ENCODE data around the gene SAAL1. TPM values are rescaled to one million over a fixed set of nuclear protein-coding genes. Genes with fewer than 3 reads are reported as not detected.

Gene SAAL1
- polyA plus RNA-seq, 1 donor from 2014 or later = 66.2 TPM

GRCh38 chr11:18144243-18144642, 38.4 kb upstream of the SAAL1 start:
- Histone ChIP-seq H4K20me1 (ENCODE audit: insufficient read depth) (no peaks in the 10 kb centered on the region), H2AFZ (ENCODE audit: low read depth, low read length) (no peak overlapping the region), H3K79me2 (replicated peaks; ENCODE audit: insufficient read depth, low read length) (no peaks in the 10 kb centered on the region), H3K36me3 (ENCODE audit: insufficient read depth, low read length) (no peaks in the 10 kb centered on the region), H3K27ac (ENCODE audit: low read length) (no peak overlapping the region), H3K9ac (ENCODE audit: low read length) (no peak overlapping the region), H3K9me2 (ENCODE audit: insufficient read depth, low read length) (no peaks in the 10 kb centered on the region), H3K9me3 (ENCODE audit: low read length) (no peaks in the 10 kb centered on the region), H3K27me3 (ENCODE audit: insufficient read depth, low read depth, low read length) (no peaks in the 10 kb centered on the region), H3K4me3 (ENCODE audit: low read length) (no peak overlapping the region), H3K4me2 (ENCODE audit: low read length) (no peak overlapping the region), H3F3A (ENCODE audit: insufficient read depth, low read length, poor library complexity, severe bottlenecking) (no peaks in the 10 kb centered on the region)
- TF ChIP-seq REST (IDR thresholded peaks at IDR 0.05; ENCODE audit: borderline replicate concordance) (no peak), EP300 (conservative IDR thresholded peaks at IDR 0.05; ENCODE audit: poor library complexity, severe bottlenecking) (no peak), RAD21 (conservative IDR thresholded peaks at IDR 0.05) (no peak), EZH2 (IDR thresholded peaks at IDR 0.05; ENCODE audit: borderline replicate concordance, insufficient read depth, low read length, poor library complexity, severe bottlenecking) (no peak)

DNA sequence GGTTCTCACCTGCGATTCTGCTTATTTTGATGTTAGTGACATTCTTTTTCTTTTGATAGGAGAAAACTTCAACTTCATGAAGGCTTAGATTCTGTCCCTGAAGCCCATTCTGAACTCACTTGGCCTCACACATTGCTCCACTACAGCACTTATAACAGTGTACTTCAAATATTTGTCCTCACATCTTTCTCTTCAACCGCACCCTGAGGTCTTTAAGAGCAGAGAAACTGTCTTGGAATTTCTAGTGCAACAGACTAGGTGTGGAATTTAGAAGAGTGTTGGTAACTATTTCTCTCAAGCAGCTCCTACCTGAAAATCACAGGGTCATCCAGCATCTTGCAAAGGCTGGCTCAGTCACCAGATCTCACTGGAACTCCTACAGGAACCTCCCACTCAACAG, 34.3 kb upstream of the SAAL1 start:
- no peak overlapping the region for H3K9ac ChIP-seq (ENCODE audit: low read length)
- TF ChIP-seq EZH2 (IDR thresholded peaks at IDR 0.05; ENCODE audit: borderline replicate concordance, insufficient read depth, low read length, poor library complexity, severe bottlenecking) = no peak
- no peak for TF ChIP-seq EP300 (conservative IDR thresholded peaks at IDR 0.05; ENCODE audit: poor library complexity, severe bottlenecking)
- TF ChIP-seq, protein P1, sequence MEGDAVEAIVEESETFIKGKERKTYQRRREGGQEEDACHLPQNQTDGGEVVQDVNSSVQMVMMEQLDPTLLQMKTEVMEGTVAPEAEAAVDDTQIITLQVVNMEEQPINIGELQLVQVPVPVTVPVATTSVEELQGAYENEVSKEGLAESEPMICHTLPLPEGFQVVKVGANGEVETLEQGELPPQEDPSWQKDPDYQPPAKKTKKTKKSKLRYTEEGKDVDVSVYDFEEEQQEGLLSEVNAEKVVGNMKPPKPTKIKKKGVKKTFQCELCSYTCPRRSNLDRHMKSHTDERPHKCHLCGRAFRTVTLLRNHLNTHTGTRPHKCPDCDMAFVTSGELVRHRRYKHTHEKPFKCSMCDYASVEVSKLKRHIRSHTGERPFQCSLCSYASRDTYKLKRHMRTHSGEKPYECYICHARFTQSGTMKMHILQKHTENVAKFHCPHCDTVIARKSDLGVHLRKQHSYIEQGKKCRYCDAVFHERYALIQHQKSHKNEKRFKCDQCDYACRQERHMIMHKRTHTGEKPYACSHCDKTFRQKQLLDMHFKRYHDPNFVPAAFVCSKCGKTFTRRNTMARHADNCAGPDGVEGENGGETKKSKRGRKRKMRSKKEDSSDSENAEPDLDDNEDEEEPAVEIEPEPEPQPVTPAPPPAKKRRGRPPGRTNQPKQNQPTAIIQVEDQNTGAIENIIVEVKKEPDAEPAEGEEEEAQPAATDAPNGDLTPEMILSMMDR (IDR thresholded peaks at IDR 0.05; ENCODE audit: poor library complexity, severe bottlenecking) = no peak
- no peak for TF ChIP-seq SMC3 (conservative IDR thresholded peaks at IDR 0.05; ENCODE audit: poor library complexity)
- TF ChIP-seq TAF1 (IDR thresholded peaks at IDR 0.05; ENCODE audit: low read depth) = no peak
- TF ChIP-seq REST (IDR thresholded peaks at IDR 0.05; ENCODE audit: borderline replicate concordance) = no peak
- no peak for TF ChIP-seq POLR2AphosphoS5 (IDR thresholded peaks at IDR 0.05)
- no peak for TF ChIP-seq RAD21 (conservative IDR thresholded peaks at IDR 0.05)
- TF ChIP-seq MXI1 (conservative IDR thresholded peaks at IDR 0.05; ENCODE audit: poor library complexity, severe bottlenecking) = no peak
- no peaks in the 10 kb centered on the region for H3K27me3 ChIP-seq (ENCODE audit: insufficient read depth, low read depth, low read length)
- H3K27ac ChIP-seq (ENCODE audit: low read length) = no peak overlapping the region
- H3K79me2 ChIP-seq (replicated peaks; ENCODE audit: insufficient read depth, low read length) = no peaks in the 10 kb centered on the region
- no peak overlapping the region for H3K4me2 ChIP-seq (ENCODE audit: low read length)
- H3K9me2 ChIP-seq (ENCODE audit: insufficient read depth, low read length) = no peaks in the 10 kb centered on the region
- no peaks in the 10 kb centered on the region for H3F3A ChIP-seq (ENCODE audit: insufficient read depth, low read length, poor library complexity, severe bottlenecking)
- H3K9me3 ChIP-seq (ENCODE audit: low read length) = no peaks in the 10 kb centered on the region
- H4K20me1 ChIP-seq (ENCODE audit: insufficient read depth) = no peaks in the 10 kb centered on the region
- H3K36me3 ChIP-seq (ENCODE audit: insufficient read depth, low read length) = no peaks in the 10 kb centered on the region
- H3K4me3 ChIP-seq (ENCODE audit: low read length) = no peak overlapping the region
- H2AFZ ChIP-seq (ENCODE audit: low read depth, low read length) = no peak overlapping the region
